Spleen (tissue), 7 donors: Measurements from ENCODE around the gene RPLP2.

ENCODE experiments used
- POLR2A ChIP-seq, 3 donors: fragments of 450-650 bp; IDR thresholded peaks; one replicate each; pipeline ENCODE4 v1.5.1; 2017; ENCODE audit warnings: antibody characterized with exemption in 3 of 3, mild to moderate bottlenecking in 1 of 3
- TF ChIP-seq, protein P1 (sequence below), 11 experiments: fragments of 200-600 bp in 7 of 11; fragments of 450-650 bp in 4 of 11; sonication (generic) in 4 of 11; IDR thresholded peaks in 8 of 11; conservative IDR thresholded peaks in 3 of 11; 1 replicate in 7 of 11; 2 replicates in 4 of 11; pipeline versions ENCODE4 v1.4.0 to v1.8.0; 2016 to 2021; ENCODE audit warnings: antibody characterized with exemption in 11 of 11, inconsistent platforms in 4 of 11, mild to moderate bottlenecking in 1 of 11
- donor health status: DM: no; HTN: no; CAD: no; lungs with moderate emphysema.
- donor health status: DM: no; HTN: no; CAD: no.
- donor health status: DM: no; HTN: no; CAD: no.

DNA sequence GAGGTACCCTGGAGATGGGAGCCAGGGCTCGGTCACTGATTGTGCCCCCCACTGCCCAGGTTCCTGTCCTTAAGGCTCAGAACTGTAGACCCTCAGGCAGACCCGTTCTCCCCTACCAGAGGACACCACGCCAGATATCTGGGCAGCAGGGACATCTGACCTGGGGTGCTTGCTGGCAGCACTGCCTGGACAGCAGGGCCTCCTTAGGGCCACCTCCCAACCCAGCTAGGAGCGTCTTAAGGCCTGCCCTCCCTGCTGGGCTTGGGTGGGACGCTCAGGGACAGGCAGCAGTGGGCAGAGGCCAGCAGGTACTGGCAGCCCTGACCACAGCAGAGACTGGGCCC is 29.5 kb downstream of the RPLP2 start:
- TF ChIP-seq POLR2A (IDR thresholded peaks at IDR 0.05) = no peak
- TF ChIP-seq, protein P1, sequence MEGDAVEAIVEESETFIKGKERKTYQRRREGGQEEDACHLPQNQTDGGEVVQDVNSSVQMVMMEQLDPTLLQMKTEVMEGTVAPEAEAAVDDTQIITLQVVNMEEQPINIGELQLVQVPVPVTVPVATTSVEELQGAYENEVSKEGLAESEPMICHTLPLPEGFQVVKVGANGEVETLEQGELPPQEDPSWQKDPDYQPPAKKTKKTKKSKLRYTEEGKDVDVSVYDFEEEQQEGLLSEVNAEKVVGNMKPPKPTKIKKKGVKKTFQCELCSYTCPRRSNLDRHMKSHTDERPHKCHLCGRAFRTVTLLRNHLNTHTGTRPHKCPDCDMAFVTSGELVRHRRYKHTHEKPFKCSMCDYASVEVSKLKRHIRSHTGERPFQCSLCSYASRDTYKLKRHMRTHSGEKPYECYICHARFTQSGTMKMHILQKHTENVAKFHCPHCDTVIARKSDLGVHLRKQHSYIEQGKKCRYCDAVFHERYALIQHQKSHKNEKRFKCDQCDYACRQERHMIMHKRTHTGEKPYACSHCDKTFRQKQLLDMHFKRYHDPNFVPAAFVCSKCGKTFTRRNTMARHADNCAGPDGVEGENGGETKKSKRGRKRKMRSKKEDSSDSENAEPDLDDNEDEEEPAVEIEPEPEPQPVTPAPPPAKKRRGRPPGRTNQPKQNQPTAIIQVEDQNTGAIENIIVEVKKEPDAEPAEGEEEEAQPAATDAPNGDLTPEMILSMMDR (IDR thresholded peaks at IDR 0.05 in 8 of 11, conservative IDR thresholded peaks at IDR 0.05 in 3 of 11) = no peak
